GM12865 (cell line): ENCODE results near the gene CEP72.
"Not testable (repeated sequence)": the region's sequence is repeated elsewhere in the genome, so short reads cannot be mapped to it uniquely, and the experiment has no call there.

Experiments used
- DNase-seq: peaks from one replicate; pipeline ENCODE4 v3.0.0; 2010; ENCODE audit warnings: low read depth
- H3K4me3 ChIP-seq: 2 replicates; pipeline ENCODE4 v1.5.1; 2011; ENCODE audit warnings: mild to moderate bottlenecking, low read depth, low read length, control low read depth
- TF ChIP-seq, protein P1 (sequence below): IDR thresholded peaks from 2 replicates; pipeline ENCODE4 v1.5.1; 2011; ENCODE audit warnings: low read length, control low read depth, low read depth, inconsistent platforms; ENCODE audit not compliant: insufficient read depth; ENCODE audit errors: missing control alignments

Gene CEP72

GRCh38 chr5:580436-580835, 31.7 kb upstream of the CEP72 start:
- DNase-seq, result no peak
- TF ChIP-seq, protein P1, sequence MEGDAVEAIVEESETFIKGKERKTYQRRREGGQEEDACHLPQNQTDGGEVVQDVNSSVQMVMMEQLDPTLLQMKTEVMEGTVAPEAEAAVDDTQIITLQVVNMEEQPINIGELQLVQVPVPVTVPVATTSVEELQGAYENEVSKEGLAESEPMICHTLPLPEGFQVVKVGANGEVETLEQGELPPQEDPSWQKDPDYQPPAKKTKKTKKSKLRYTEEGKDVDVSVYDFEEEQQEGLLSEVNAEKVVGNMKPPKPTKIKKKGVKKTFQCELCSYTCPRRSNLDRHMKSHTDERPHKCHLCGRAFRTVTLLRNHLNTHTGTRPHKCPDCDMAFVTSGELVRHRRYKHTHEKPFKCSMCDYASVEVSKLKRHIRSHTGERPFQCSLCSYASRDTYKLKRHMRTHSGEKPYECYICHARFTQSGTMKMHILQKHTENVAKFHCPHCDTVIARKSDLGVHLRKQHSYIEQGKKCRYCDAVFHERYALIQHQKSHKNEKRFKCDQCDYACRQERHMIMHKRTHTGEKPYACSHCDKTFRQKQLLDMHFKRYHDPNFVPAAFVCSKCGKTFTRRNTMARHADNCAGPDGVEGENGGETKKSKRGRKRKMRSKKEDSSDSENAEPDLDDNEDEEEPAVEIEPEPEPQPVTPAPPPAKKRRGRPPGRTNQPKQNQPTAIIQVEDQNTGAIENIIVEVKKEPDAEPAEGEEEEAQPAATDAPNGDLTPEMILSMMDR, result no peak
- H3K4me3 ChIP-seq, result no peak overlapping the region

GRCh38 chr5:581266-581665, 30.9 kb upstream of the CEP72 start:
- DNase-seq, result no peak
- TF ChIP-seq, protein P1, result no peak
- H3K4me3 ChIP-seq, result no peak overlapping the region

GRCh38 chr5:581941-582340, 30.2 kb upstream of the CEP72 start:
- no peak overlapping the region for H3K4me3 ChIP-seq
- TF ChIP-seq, protein P1, result no peak
- no peak for DNase-seq

GRCh38 chr5:582445-582844, 29.7 kb upstream of the CEP72 start:
- not testable (repeated sequence) for DNase-seq, H3K4me3 ChIP-seq

DNA sequence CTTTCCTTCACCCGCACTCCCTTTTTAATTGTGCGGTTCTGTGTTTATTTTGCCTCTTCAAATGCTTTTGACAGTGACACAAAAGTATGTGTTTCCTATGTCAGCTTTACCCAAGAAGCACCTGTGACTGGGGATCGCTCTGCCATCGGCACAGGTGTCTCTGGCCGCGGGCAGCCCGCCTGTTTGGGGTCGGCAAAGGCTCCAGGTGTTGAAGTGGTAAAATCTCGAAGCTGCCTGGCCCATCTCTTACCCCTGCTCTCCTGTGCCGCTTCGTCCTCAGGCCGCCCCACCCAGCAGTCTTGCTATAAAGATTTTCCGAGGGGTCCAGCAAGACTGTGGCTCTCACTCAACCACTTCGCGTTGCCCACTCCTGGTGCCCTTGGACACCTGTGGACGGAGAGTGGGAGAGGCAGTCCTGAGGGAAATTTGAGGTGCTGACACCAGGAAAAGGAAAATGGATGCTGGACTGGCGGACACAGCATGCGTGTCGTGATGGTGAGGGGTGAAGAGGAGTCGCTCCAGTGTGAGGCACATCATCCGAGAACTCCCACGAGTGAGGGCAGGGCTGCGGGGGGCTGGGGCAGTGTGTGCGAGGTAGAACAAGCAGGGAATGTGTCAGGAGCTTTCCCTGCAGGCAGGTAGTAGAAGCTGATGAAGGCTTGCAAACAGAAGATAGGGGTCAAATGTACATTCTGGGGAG, 29.1 kb upstream of the CEP72 start:
- no peak overlapping the region for H3K4me3 ChIP-seq
- DNase-seq, result no peak
- TF ChIP-seq, protein P1, result no peak

DNA sequence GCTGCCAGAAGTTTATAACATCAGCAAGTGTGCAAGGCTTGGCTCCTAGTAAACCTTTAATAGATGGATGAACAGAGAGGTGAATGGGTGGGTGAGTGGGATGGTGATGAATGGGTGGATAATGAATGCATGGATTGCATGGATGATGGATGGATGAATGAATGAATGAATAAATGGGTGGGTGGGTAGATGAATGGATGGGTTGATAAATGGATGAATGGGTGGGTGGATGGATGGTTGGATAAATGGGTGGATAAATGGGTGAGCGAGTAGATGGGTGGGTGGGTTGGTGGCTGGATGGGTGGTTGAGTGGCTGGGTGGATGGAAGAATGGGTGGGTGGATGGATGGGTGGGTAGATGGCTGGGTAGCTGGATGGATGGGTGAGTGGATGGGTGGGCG, 28.5 kb upstream of the CEP72 start:
- TF ChIP-seq, protein P1, result no peak
- no peak for DNase-seq
- H3K4me3 ChIP-seq, result no peak overlapping the region

DNA sequence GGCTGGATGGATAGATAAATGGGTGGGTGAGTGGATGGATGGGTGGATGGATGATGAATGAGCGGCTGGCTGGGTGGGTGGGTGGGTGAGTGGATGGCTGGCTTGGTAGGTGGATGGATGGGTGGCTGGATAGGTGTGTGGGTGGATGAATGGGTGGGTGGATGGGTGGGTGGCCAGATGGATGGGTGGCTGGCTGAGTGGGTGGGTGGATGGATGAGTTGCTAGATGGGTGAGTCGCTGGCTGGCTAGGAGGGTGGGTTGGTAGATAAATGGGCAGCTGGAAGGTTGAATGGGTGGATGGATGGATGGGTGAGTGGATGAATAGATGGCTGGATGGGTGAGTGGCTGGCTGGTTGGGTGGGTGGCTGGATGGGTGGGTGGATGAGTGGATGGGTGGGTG, 27.9 kb upstream of the CEP72 start:
- no peak overlapping the region for H3K4me3 ChIP-seq
- TF ChIP-seq, protein P1, result no peak
- no peak for DNase-seq

GRCh38 chr5:584846-585245, 27.3 kb upstream of the CEP72 start:
- no peak for DNase-seq
- H3K4me3 ChIP-seq, result no peak overlapping the region
- TF ChIP-seq, protein P1, result no peak
